Activated CD4-positive, alpha-beta T cell treated with anti-CD3 and anti-CD28 coated beads, Interleukin-2, Interleukin-6, amounts not matched to agents 100 ng/mL and 50 ng/mL, durations not matched to agents 16 hours and 8 hours (primary cell): ENCODE results near the gene ASTN2.
"Not testable (repeated sequence)": the region's sequence is repeated elsewhere in the genome, so short reads cannot be mapped to it uniquely, and the experiment has no call there.

Experiments used
- DNase-seq: peaks from one replicate; pipeline ENCODE4 v3.0.0-alpha.2; 2020

The ASTN2 gene

DNA sequence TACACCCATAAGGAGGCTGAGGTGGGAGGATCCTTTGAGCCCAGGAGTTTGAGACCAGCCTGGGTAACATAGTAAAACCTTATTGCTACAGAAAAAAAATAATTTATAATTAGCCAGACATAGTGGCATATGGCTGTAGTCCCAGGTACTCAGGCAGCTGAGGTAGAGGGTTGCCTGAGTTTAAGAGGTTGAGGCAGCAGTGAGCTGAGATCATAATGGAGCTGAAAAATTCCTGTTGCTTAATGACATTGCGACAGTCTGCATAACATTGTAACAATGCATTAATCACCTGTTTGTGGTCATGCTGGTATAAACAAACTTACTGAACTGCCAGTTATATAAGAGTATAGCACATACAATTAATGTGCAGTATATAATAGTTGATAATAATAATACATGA is 513.6 kb downstream of the ASTN2 start:
- no peak for DNase-seq

DNA sequence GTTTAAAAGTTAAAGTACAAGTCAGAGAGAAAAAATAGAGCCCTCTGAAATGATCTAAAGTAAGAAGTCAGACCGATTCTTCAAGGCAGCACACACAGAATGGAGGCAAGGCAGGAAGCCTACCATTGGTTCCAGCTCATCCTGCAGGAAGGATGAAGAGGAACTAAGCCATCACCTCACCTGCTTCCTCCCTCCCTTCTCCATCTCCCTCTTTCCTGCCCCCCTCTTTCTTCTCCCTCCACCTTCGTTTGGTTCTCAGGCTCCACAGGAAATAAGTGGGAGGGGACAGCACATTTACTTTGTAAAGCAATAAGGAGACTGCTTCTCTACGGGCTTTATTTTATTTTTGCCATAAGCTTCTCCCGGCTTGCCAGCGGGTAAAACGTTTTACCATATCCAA is 514.3 kb downstream of the ASTN2 start:
- DNase-seq = no peak

DNA sequence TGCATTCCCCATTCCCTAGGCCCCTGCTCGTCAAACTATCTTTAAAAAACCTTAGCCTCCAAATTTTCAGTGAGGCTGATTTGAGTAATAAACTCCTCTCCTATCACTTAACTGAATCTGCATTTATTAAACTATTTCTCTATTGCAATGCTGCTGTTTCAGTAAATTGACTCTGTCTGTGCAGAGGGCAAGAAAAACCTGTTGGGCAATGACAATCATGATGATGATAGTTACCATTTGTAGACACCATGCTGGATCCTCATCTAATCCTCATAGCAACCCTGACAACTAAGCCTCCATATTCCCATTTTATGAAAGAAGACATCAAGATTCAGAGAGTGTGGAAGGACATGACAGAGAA is 514.9 kb downstream of the ASTN2 start:
- no peak for DNase-seq

DNA sequence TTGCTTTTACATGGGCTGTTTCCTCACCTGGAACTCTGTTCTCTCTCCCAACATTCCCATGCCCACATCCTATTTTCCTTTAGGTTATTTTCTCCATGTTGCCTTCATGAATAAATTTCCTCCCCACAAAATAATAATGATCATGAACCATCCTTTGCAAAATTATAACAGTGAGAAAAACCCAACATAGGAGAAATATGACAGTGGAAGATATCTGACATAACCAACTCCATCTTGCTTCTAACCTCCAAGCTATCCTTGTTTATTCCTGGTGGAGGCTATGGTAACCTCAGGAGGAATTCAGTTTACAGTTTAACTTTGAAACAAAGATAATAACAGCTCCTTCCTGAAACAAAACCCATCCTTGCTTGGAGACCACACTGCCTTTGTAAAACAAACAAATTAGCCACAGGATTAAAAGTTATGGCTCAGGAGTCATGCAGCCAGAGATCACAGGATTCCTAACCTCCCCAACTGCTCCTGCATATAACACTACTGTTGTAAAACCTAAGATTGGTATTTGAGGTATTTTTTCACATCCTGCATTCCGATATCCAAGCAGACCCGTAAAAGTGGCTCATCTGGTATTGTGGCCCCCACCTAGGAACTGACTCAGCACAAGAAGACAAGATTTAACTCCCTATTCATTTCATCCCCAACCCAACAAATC is 515.4 kb downstream of the ASTN2 start:
- DNase-seq = no peak

DNA sequence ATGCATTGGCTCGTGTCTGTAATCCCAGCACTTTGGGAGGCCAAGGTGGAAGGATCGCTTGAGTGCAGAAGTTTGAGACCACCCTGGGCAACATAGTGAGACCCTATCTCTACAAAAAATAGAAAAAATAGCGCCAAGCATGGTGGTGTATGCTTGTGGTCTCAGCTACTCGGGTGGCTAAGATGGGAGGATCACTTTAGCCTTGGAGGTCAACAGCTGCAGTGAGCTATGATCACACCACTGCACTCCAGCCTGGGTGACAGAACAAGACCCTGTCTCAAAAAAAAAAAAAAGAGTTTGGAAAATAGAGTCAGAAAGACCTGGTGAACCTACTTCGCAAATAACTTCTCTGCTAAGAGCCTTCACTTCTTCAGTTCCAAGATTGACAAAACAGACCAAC is 516.7 kb downstream of the ASTN2 start:
- not testable (repeated sequence) for DNase-seq

DNA sequence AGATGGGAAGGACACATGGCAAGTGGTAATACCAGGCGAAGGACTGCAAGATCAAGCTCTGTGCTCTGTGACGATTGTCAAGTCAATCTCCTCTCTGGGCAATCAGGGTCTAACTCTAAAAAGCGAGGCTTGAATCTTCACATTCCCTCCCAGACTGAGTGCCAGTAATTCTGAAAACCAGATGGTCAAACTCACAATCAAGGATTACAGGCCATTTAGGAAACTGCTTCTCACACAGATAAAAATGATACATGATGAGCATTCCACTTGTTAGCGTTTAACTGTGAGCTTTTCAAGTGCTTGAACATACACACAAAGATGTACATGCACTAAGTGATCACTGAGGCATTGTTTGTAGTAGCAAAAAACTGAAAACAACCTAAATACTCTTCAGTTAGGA is 517.7 kb downstream of the ASTN2 start:
- DNase-seq = no peak

DNA sequence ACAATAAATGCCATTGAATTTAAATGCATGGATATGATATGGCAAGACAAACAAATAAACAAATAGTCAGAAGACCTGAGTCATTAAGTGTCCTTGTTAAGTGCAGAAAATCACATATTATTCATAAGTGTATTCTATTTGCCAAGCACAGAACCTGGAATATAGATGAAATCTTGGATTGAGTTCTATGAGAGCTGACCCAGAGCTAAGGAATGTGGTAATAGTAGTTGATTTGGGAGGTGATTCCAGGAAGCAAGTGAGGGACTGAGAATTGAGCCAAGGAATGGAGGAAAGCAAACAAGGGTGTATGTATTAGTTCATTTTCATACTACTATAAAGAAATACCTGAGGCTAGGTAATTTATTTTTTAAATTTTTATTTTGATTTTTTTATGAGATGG is 518.9 kb downstream of the ASTN2 start:
- no peak for DNase-seq

DNA sequence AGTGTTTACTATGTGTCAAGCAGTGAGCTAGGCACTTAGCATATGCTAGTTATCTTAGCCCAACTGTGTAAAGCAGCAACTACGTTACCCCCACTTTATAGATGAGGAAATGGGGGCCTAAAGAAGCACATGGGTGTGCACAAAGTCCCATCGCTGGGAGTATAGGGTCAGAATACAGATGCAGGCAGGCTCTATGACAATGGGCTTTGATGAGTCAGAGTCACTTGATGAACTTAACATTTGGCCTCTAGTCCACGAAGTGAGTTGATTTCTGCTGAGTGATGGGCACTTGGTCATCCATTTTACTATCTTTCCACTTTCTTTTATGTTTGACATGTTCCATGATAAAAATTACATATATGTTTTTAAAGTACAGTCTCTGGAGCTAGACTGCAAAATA is 523.4 kb downstream of the ASTN2 start:
- no peak for DNase-seq

DNA sequence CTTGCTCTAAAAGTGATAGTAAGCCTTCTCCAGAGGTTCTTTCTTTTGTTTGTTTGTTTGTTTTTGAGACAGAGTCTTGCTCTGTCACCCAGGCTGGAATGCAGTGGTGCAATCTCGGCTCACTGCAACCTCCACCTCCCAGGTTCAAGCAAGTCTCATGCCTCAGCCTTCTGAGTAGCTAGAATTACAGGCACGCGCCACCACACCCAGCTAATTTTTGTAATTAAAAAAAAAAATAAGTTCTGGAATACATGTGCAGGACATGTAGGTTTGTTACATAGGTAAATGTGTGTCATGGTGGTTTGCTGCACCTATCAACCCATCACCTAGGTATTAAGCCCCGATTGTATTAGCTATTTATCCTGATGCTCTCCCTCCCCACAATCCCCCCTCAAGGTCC is 526.4 kb downstream of the ASTN2 start:
- DNase-seq = not testable (repeated sequence)

DNA sequence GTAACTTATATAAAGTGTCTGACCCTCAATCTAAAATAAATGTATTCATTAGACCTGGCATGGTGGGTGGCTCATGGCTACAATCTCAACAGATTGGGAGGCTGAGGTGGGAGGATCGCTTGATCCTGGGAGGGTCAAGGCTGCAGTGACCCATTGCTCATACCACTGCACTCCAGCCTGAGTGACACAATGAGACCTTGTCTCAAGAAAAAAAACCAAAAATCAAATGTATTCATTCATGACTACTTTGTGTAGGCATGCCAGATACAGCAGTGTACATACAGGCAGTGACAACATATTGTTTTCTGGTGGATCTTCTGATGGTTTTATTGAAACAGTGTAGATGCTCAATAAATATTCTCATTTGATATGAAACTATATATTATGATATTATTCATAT is 526.8 kb downstream of the ASTN2 start:
- no peak for DNase-seq

DNA sequence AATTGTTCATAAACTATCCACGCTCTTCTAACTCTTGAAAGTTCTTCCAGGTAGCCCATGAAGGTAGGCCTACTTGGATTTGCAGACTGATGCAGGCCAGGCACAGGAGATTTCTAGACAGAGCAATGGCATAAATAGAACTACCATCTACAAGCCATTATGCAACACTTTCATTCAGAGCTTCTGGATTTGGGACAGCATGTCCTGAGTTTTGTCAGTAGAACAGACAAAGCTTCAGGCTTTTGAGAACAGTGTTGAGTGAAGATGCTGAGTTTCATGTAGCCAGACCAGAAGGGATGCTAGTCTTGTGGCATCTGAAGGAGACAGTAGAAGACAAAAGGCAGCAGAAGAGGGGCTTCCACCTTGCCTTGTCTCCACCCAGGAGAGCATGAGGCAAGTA is 531.2 kb downstream of the ASTN2 start:
- DNase-seq = no peak

DNA sequence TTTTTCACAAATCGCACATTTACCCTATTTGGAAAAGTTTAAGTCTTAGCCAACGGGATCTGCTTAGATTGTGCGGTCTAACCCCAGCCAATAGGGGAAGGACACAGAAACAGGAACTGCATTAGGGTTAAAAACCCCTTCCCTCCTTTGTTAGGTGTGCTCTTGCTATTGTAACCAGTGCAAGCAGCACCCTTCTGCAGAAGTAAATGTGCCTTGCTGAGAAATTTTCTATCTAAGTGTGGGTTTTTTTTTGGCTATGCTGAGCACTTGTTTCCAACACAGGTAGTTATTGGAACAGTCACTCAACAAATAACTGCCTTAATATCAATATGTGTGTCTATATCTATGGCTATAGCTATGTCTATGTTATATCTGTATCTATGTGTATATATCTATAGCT is 537.8 kb downstream of the ASTN2 start:
- no peak for DNase-seq

DNA sequence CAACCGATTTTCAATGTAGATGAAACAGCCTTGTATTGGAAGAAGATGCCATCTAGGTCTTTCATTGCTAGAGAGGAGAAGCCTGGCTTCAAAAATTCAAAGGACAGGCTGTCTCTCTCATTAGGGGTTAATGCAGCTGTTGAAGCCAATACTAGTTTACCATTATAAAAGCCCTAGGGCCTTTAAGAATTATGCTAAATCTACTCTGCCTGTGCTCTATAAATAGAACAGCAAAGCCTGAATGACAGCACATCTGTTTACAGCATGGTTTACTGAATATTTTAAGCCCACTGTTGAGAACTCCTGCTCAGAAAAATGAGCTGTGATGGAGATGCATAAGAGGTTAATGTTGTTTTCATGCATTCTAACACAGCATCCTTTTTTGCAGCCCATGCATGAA is 539.3 kb downstream of the ASTN2 start:
- DNase-seq = no peak

DNA sequence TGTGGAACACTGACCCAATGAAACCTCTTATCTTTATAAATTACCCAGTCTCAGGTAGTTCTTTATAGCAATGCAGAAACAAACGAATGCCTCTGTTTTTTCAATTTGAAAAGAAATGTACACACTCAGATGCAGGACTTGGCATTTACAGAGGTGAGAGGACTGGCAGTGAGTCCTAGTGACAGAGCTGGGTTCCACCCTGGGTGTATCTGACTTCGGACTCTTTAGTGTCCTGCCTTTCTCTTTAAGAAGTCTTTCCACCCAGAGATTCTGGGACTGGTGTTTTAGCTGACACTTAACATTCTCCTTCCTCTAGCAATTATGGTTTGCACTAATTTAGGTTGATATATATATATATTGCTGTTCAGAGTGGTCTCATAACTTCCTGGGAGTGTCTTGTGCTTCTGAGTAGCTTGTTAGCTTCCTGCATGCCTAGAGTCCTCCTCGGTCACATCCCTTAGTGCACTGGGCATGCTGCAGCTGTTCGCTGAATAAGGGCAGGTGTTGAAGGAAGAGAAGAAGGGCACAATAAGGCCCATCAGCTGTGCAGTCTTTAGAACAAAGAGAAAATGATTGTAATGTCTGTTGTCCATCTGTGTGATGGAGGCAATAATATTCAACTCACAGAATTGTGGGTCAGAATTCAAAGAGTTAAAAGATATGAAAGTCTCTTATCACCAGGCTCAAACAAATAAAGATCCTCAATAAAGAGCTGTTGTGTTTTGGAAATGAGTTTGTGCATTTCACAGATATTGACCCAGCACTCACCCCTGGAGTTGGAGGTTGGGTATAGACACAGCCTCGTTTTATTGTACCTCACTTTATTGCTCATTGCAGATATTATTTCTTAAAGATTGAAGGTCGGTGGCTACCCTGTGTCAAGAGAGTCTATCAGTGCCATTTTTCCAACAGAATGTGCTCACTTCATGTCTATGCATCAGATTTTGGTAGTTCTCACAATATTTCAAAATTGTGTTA is 540.6 kb downstream of the ASTN2 start:
- DNase-seq = no peak

DNA sequence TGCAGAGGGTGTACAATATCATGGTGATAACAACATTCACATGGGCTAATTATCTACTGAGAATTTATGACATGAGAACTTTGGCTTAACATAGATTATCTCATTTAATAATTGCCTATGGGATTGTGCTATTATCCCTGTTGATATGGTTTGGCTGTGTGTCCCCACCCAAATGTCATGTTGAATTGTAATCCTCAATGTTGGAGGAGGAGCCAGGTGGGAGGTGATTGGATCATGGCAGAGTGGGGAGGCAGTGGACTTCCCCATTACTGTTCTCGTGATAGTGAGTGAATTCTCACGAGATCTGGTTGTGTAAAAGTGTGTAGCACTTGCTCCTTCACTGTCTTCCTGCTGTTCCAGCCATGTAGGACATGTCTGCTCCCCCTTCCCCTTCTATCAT is 541.4 kb downstream of the ASTN2 start:
- no peak for DNase-seq

DNA sequence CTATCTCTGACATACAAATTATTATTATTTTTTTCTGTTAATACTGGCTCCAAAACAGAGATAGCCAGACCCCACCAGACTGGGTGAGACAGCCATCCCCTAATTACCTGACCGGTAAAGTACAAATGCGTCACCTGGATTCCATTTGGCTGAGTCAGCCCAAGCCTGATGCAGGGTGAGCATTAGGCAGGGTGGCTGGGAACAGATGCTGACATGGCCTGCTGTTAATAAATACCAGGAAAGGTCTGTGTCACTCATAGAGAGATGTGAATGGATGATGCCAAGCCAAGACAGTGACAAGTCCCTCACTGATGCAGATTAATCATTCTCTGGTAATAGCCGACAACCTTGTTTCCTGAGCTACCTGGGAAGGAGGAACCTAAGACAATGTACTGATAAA is 544.3 kb downstream of the ASTN2 start:
- DNase-seq = no peak

DNA sequence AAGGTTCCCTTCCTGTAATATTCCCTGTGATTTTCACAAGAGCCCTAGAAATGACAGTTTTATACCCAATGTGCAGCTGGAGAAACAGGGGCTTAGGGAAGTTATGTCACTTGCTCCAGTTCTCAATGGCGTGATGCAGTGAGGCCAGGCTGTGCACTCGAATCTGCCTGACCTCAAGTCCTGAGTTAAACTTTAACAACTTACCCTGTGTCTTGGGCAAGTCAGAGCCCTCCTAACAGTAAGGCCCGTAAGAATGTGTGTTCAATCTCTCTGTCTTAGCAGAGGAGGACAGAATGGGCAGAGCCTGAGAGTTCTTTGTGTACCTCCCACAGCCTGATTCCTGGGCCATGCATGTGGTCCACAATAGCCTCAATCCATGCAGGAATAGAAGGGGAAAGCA is 546.7 kb downstream of the ASTN2 start:
- no peak for DNase-seq

DNA sequence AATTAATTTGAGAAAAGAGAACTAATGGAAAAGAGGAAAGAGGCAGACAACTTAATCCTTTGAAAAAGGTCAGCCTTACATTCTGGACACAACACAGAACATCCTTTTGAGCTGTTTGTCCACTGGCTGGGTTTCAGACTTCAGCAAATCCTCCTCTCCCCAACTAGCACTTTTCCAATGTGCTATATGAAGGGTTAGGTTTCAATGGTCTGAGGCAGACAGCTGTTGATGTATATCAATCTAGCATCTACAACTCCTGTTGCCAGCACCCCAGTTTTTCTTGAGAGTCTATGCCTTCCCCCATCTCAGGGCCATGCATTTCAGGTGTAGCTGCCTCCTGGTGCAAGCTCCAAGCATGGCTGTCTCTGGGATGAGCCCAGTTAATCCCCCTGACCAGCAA is 553.5 kb downstream of the ASTN2 start:
- no peak for DNase-seq

DNA sequence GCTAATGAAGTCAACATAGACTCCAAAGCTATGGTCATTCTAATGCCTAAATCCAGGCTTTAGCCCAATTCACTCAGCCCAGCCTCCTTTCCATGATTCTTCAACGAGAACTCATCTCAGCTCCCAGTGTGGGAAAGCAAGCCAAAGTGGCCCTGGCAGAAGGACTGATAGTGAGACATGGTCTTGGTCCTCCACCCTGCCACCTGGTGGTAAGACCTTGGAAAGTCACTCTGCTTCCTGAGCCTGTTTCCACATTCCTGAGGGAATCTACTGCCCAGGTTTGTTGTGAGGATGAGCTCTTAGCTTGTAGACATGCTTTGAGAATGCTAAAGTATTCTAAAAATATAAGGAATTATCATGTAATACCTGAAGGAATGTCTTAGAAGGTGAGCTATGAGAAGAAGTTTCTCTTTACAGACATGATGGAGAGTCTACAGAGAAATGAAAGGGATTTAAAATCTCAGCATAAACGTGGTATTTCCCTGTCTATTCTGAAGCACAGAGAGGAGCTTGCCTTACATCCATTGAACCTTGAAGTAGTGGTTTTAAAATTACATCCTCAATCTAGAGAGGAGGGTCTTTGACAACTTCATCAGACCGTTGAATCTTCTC is 554.2 kb downstream of the ASTN2 start:
- peak; percentile 36 for DNase-seq

DNA sequence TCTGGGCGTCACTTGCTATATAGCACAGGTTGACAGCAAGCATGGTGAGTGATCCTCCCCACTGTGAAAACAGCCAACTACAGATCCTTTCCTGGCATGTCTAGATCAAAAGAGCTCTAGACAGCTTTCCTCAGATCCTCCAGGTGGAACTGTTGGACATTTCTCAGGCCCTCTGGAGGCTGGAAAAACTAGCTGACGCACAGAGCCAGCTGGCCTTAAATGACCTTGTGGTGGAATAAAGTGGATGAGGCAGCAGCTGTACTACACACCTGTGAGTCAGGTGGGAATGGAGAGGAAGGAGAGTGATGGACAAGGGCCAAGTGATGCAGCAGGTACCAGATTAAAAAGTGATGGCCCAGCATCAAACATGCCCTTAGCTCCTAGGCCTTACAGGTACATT is 555.1 kb downstream of the ASTN2 start:
- no peak for DNase-seq

DNA sequence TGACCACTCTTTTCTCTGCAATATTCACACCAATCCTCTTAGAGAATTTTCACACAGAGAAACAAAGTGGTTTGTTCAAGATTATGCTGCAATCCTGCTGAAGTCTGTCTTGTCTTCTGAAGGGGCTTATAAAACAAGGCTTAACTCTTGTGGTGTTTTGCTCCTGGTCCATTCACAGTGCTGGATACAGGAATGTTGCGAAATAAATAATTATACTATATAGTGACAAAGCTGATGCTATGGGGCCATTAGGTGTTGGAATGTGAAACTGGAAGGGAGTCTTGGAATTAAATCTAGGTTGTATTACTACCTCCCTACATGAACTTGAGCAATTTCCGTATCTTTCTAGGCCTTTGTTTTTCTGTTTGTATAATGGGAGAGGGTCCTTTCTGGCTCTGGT is 557.5 kb downstream of the ASTN2 start:
- no peak for DNase-seq

DNA sequence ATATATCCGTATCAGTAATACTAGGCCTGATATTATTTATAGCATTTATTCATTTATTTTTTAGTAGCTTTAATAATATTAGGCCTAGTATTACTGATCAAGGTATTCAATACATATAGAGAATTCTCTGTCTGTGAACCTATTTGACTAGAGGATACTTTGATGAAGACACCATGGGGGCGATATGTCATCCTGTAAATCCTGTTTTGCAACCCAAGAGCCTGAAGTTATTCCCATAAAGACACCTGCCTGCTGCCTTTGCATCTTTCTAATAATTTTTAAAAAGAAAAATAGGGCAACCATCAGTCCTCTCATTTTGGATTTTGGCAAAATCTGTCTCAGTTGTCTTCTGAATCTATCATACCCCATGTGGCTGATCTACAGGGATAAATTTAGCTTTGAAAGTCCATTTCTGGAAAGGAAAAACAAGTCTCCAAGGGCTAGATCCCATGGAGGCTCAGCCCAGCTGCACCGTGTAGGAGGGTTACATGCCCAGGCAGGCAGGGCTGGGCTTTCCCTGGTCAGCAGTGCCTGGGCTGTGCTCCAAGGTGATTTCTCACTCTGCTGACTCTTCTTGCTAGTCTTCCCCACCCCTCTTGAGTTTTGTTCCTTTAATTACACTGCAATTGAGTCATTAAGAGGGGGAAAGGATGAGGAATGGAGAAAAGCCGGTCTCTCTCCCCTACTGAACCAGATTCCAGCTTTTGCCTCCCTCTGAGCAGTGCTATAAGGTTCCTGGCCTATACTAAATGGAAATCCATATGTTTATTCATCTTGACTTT is 558.8 kb downstream of the ASTN2 start:
- DNase-seq = no peak

DNA sequence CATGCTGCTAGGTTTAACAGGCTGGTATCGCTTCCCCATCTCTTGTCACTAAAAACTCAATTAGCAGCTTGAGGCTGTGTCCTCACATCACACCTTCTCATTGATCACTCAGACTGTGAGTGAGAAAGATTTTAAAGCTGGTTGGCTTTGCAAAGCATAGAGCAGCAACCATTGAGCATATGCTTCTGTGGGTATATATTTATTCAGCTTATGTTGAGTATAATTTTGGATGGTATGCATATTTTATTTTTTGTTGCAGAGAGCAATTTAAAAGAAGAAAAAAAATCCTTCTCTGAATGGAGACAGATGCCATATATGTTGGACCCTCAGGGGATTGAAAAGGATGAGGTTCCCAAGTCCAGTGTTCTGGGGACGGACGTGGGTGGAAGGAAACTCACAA is 565.1 kb downstream of the ASTN2 start:
- DNase-seq = no peak
